GM06990 (cell line): Measurements from ENCODE around the gene ESRRA.
A peak's percentile ranks its signal among the peaks of the same experiment; 100 is the strongest.

Experiments used
- DNase-seq: peaks from one replicate; pipeline ENCODE4 v3.0.0-alpha.2; 2011; ENCODE audit not compliant: insufficient read length; ENCODE audit errors: extremely low read depth
- H3K27me3 ChIP-seq: replicated peaks from 2 replicates; pipeline ENCODE4 v1.6.0; 2011; ENCODE audit warnings: low read length; ENCODE audit not compliant: control insufficient read depth, insufficient read depth
- H3K36me3 ChIP-seq: 2 replicates; pipeline ENCODE4 v1.5.1; 2011; ENCODE audit warnings: low read length; ENCODE audit not compliant: control insufficient read depth, insufficient read depth
- H3K4me3 ChIP-seq: replicated peaks from 2 replicates; pipeline ENCODE4 v1.5.1; 2011; ENCODE audit warnings: low read depth, mild to moderate bottlenecking, control low read depth, low read length
- TF ChIP-seq, protein P1 (sequence below): IDR thresholded peaks from 2 replicates; pipeline ENCODE4 v1.5.1; 2011; ENCODE audit warnings: low read length, control low read depth, mild to moderate bottlenecking, inconsistent platforms; ENCODE audit not compliant: insufficient read depth, poor library complexity, severe bottlenecking

ESRRA gene

DNA sequence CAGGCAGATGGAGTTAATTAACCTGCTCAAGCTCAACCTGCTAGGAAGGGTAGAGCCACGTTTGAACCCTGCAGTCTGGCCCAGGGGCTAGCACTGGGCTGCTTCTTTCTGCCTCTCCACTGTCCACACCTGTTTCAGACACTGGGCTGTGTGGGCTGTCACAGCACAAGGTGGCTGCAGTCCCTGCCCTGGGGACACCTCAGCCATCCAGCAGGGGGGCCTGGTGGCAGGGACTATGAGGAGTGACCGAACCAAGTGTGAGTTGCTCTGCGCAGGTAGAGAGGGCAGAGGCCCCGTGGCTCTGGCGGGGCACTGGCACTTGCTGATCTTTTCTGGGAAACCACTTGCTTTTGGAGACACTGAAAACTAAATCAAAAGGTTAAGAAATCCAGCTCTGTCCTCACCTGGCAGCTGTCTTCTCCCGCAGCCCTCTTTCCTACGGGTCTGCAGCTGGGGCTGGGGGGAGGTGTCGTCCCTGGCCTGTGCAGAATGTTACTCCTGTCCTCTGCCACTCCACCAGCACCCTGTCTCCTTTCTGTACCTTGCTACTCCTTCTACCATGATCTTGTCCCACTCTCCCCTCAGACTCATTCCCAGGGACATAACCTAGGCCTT, 26.6 kb upstream of the ESRRA start:
- TF ChIP-seq, protein P1, sequence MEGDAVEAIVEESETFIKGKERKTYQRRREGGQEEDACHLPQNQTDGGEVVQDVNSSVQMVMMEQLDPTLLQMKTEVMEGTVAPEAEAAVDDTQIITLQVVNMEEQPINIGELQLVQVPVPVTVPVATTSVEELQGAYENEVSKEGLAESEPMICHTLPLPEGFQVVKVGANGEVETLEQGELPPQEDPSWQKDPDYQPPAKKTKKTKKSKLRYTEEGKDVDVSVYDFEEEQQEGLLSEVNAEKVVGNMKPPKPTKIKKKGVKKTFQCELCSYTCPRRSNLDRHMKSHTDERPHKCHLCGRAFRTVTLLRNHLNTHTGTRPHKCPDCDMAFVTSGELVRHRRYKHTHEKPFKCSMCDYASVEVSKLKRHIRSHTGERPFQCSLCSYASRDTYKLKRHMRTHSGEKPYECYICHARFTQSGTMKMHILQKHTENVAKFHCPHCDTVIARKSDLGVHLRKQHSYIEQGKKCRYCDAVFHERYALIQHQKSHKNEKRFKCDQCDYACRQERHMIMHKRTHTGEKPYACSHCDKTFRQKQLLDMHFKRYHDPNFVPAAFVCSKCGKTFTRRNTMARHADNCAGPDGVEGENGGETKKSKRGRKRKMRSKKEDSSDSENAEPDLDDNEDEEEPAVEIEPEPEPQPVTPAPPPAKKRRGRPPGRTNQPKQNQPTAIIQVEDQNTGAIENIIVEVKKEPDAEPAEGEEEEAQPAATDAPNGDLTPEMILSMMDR, result no peak
- H3K4me3 ChIP-seq, result no peak overlapping the region
- H3K27me3 ChIP-seq, result no peaks in the 10 kb centered on the region
- H3K36me3 ChIP-seq, result peaks cover 14% of the 10 kb centered on the region
- DNase-seq, result peak; percentile 0

DNA sequence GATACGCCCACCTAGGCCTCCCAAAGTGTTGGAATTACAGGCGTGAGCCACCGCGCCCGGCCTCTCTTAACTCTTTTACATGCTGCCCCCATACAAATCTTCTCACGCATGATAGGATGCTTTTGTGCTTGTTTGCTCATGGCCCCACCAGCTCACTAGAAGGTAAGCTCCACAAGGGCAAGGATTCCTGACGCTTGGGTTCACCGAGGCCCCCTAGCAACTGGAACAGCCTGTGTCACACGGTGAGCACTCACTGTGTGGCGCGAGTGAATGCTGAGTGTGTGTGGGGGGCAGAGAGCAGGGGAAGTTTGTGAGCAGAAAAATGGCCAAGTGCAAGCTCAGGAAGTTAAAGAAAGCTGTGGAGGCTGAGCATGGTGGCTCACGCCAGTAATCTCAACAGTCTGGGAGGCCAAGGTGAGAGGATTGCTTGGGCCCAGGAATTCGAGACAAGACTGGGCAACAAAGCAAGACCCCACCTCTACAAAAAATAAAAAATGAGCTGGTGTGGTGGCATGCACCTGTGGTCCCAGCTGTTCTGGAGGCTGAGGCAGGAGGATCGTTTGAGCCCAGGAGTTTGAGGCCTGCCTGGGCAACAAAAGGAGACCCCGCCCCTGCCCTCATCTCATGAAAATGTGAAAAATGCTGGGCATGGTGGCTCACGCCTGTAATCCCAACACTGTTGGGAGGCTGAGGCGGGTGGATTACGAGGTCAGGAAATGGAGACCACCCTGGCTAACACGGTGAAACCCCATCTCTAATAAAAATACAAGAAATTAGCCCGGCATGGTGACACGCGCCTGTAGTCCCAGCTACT, 23.2 kb upstream of the ESRRA start:
- TF ChIP-seq, protein P1, result no peak
- Histone ChIP-seq H3K4me3 (no peak overlapping the region), H3K36me3 (peaks cover 10% of the 10 kb centered on the region), H3K27me3 (no peaks in the 10 kb centered on the region)
- DNase-seq, result no peak

DNA sequence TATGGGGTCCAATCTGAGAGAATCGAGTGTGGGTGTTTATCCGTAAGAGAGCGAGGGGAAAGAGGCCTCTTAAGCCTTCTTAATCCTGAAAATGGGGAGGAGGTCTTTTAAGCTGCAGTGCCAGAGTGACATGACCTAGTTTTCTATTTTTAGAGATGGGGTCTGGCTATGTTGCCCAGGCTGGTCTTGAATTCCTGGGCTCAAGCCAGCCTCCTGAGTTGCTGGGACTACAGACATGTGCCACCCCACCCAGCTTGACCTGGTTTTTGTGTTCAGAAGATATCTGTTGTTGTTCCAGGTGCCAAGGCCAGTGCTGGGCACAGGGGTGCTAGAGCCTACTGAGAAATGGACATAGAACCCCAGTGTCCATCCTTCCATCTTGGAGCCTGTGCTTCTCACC, 22.2 kb upstream of the ESRRA start:
- TF ChIP-seq, protein P1, result no peak
- Histone ChIP-seq H3K36me3 (peaks cover 8% of the 10 kb centered on the region), H3K27me3 (no peaks in the 10 kb centered on the region), H3K4me3 (no peak overlapping the region)
- DNase-seq, result no peak

- Histone ChIP-seq H3K4me3 (peak within 1 kb of the TSS; percentile 64), H3K36me3 (peaks cover 2% of the 10 kb centered on the region; the same call in 1 of the 2 replicates), H3K27me3 (no peaks in the 10 kb centered on the region)
- TF ChIP-seq, protein P1, result no peak
- peak; percentile 91 for DNase-seq
Observed at GRCh38 chr11:64284048-64284961, 21.0 kb upstream of the ESRRA start, which contains the start of gene BAD. Gene BAD, minus strand, starts transcription at chr11:64284665. Its CDS starts 297 bp downstream, at chr11:64284368.

GRCh38 chr11:64284962-64285884, 20.1 kb upstream of the ESRRA start, which contains the start of gene GPR137:
Gene GPR137, plus strand, starts transcription at chr11:64285848. Its CDS starts 677 bp downstream, at chr11:64286525.
- peak; percentile 90 for DNase-seq
- Histone ChIP-seq H3K27me3 (no peaks in the 10 kb centered on the region), H3K36me3 (peaks cover 2% of the 10 kb centered on the region; the same call in 1 of the 2 replicates), H3K4me3 (peak within 1 kb of the TSS; percentile 64)
- TF ChIP-seq, protein P1, result no peak
